ENCODE data around the gene HTT. TPM values are rescaled to one million over a fixed set of nuclear protein-coding genes. Genes with fewer than 3 reads are reported as not detected.

Gene HTT
- total RNA-seq, 1 experiment from 2014 or later: 37.4 TPM

DNA sequence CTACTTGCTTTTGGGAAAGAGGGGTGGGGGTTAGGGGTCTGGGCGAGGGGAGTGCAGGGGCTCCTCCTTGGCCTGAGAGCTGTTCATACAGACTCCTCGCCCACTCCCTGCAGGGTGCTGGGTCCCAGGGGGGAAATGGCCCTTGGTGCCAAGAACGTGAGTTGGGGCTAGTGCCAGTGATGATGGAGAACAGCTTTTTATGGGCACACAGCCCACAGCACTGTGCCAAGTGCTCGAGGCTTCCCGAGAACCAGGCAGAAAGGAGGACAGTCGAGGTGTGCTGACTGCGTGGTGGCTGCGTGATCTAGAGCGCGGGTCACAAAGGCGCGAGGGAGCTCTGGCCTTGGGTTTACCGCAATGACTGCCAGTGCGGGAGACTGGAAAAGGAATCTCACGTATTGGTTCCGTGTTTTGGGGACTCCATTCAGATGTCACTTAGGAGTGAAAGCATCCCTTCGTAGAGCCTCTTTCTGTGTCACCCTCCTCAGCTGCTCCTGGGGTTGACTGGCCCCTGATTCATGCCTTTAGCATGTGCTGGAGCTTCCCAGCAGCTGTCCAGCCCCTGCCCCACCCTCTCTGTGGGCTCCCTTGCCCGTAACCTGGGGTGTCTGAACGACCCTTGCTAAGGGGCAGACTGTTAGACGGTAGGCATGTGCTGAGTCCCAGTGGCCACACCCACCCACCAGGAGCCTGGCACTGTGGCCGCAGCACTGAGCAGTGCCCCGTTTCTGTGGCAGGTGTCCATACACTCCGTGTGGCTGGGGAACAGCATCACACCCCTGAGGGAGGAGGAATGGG lies 153.6 kb downstream of the HTT start:
- Histone ChIP-seq H3K4me1 (ENCODE audit: control insufficient read depth in 1 of 2, insufficient read depth in 2 of 2, low read length in 2 of 2) (no peaks in the 10 kb centered on the region), H2AFZ (ENCODE audit: low read depth, low read length, poor library complexity, severe bottlenecking) (no peak overlapping the region), H3K9me2 (ENCODE audit: insufficient read depth) (no peaks in the 10 kb centered on the region), H3K79me2 (ENCODE audit: insufficient read depth, low read length) (no peaks in the 10 kb centered on the region), H3K36me3 (ENCODE audit: control insufficient read depth in 1 of 2, insufficient read depth in 2 of 2, low read length in 2 of 2) (peaks cover 22 to 27% of the 10 kb centered on the region in 2 experiments; a peak in 3 of 4 replicates), H4K20me1 (ENCODE audit: insufficient read depth) (no peaks in the 10 kb centered on the region), H3K9me3 (ENCODE audit: control insufficient read depth in 1 of 2, insufficient read depth in 1 of 2, low read depth in 1 of 2, low read length in 2 of 2) (no peaks in the 10 kb centered on the region), H3K27me3 (ENCODE audit: insufficient read depth, low read length) (no peaks in the 10 kb centered on the region), H3K4me3 (replicated peaks in 1 of 2; ENCODE audit: low read depth in 1 of 2, low read length in 2 of 2) (no peak overlapping the region), H3K9ac (ENCODE audit: low read length) (no peak overlapping the region), H3K27ac (ENCODE audit: low read depth, low read length) (no peak overlapping the region), H3K4me2 (ENCODE audit: low read length) (no peak overlapping the region)
- POLR2A ChIA-PET: no interaction called here
- TF ChIP-seq CEBPB (IDR thresholded peaks at IDR 0.05; ENCODE audit: low read depth) (no peak), POLR2AphosphoS5 (IDR thresholded peaks at IDR 0.05; ENCODE audit: low read depth, low read length) (no peak), TCF7L2 (IDR thresholded peaks at IDR 0.05; ENCODE audit: borderline replicate concordance, extremely low read depth, insufficient read depth, insufficient read length) (no peak), RAD21 (IDR thresholded peaks at IDR 0.05; ENCODE audit: low read depth) (no peak), ELF1 (IDR thresholded peaks at IDR 0.05; ENCODE audit: borderline replicate concordance, low read depth) (no peak), EGR1 (IDR thresholded peaks at IDR 0.05; ENCODE audit: low read depth) (no peak), EZH2 (IDR thresholded peaks at IDR 0.05) (no peak), YY1 (IDR thresholded peaks at IDR 0.05; ENCODE audit: extremely low read depth, insufficient replicate concordance, low read depth, low read length) (no peak), CBX3 (IDR thresholded peaks at IDR 0.05; ENCODE audit: low read depth) (no peak), SIN3A (IDR thresholded peaks at IDR 0.05; ENCODE audit: low read depth) (no peak)
- TF ChIP-seq, protein P1, sequence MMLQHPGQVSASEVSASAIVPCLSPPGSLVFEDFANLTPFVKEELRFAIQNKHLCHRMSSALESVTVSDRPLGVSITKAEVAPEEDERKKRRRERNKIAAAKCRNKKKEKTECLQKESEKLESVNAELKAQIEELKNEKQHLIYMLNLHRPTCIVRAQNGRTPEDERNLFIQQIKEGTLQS (IDR thresholded peaks at IDR 0.05): no peak
- RAD21 ChIA-PET (ENCODE audit: low non-redundant PET in 1 of 2, low total read pairs in 2 of 2, uncharacterized antibody in 2 of 2, unreplicated experiment in 2 of 2): no interaction called here
- CTCF ChIA-PET: no interaction called here
- intact Hi-C loops (cut with micrococcal nuclease): no loop called here
- BruUV-seq (replicated peaks): no TSS peak
- DNase-seq (ENCODE audit: low read depth, low spot score): no peak
- no peak for ATAC-seq
